HCT116 (cell line): Measurements from ENCODE around the gene TNFAIP8. TPM values are rescaled to one million over a fixed set of nuclear protein-coding genes. Genes with fewer than 3 reads are reported as not detected.
"Not testable (repeated sequence)": the region's sequence is repeated elsewhere in the genome, so short reads cannot be mapped to it uniquely, and the experiment has no call there.

Experiments used
- ATAC-seq: fragments of 200-7000 bp; cut with Tn5 transposase; 2 replicates; pipeline ENCODE4 v1.9.1; 2020; ENCODE audit warnings: mild to moderate bottlenecking, moderate library complexity
- BruUV-seq: library from RNA; stranded (reverse); fragments of 400-500 nt; replicated peaks from 2 replicates; lab custom pipeline; 2021; lab: Mats Ljungman, UMichigan
- CTCF ChIA-PET: fragments of 300-600 bp; sonication (Branson Sonifier 250); formaldehyde crosslinking; loops from one replicate; lab custom pipeline; 2021; ENCODE audit warnings: antibody characterized with exemption; lab: Charles Lee
- POLR2A ChIA-PET: fragments of 300-600, 350-600 bp; sonication (Branson Sonifier 250); formaldehyde crosslinking; loops from one replicate; lab custom pipeline; 2021; ENCODE audit warnings: antibody characterized with exemption; lab: Charles Lee
- RAD21 ChIA-PET, 2 experiments: fragments of 300-600 bp; sonication (Branson Sonifier 250); formaldehyde crosslinking; loops; one replicate each; lab custom pipeline; 2023; ENCODE audit warnings: low total read pairs in 2 of 2; ENCODE audit not compliant: uncharacterized antibody in 2 of 2, unreplicated experiment in 2 of 2, low non-redundant PET in 1 of 2; lab: Charles Lee
- DNase-seq: peaks from one replicate; pipeline ENCODE4 v3.0.0-alpha.2; 2010; ENCODE audit warnings: low read depth, low spot score
- H2AFZ ChIP-seq: fragments of 200-600 bp; shearing (Covaris generic), sonication (generic); 2 replicates; pipeline ENCODE4 v1.6.1; 2017; ENCODE audit warnings: low read depth, mixed run types, mixed read lengths, antibody characterized with exemption, low read length; ENCODE audit not compliant: poor library complexity, severe bottlenecking
- H3K27ac ChIP-seq: 2 replicates; pipeline ENCODE4 v1.5.1; 2012; ENCODE audit warnings: low read depth, low read length
- H3K27me3 ChIP-seq: fragments of 200-600 bp; sonication (generic); 2 replicates; pipeline ENCODE4 v1.6.1; 2016; ENCODE audit warnings: mixed run types, low read length, mixed read lengths; ENCODE audit not compliant: insufficient read depth
- H3K36me3 ChIP-seq, 2 experiments: fragments of 200-500 bp in 1 of 2; fragments of 200-600 bp in 1 of 2; sonication (Bioruptor generic) in 1 of 2; sonication (generic) in 1 of 2; 2 replicates each; pipeline versions ENCODE4 v1.5.1 to v1.6.1; 2014 to 2016; ENCODE audit warnings: low read length in 2 of 2, inconsistent platforms in 1 of 2, mixed read lengths in 1 of 2, mixed run types in 1 of 2; ENCODE audit not compliant: insufficient read depth in 2 of 2, control insufficient read depth in 1 of 2
- H3K4me1 ChIP-seq, 2 experiments: fragments of 200-600 bp in 1 of 2; sonication (generic) in 1 of 2; 2 replicates each; pipeline versions ENCODE4 v1.5.1 to v1.6.1; 2012 to 2017; ENCODE audit warnings: low read length in 2 of 2, inconsistent platforms in 1 of 2, mild to moderate bottlenecking in 1 of 2, mixed read lengths in 1 of 2, mixed run types in 1 of 2, moderate library complexity in 1 of 2; ENCODE audit not compliant: insufficient read depth in 2 of 2, control insufficient read depth in 1 of 2
- H3K4me2 ChIP-seq: fragments of 200-600 bp; sonication (generic); 2 replicates; pipeline ENCODE4 v1.6.1; 2017; ENCODE audit warnings: mixed run types, low read length, mixed read lengths
- H3K4me3 ChIP-seq, 2 experiments: fragments of 200-600 bp in 1 of 2; sonication (generic) in 1 of 2; replicated peaks in 1 of 2; 2 replicates each; pipeline ENCODE4 v1.5.1; 2011 to 2016; ENCODE audit warnings: low read length in 2 of 2, control low read depth in 1 of 2, low read depth in 1 of 2, mild to moderate bottlenecking in 1 of 2, mixed read lengths in 1 of 2, mixed run types in 1 of 2
- H3K79me2 ChIP-seq: fragments of 200-600 bp; sonication (generic); 2 replicates; pipeline ENCODE4 v1.6.1; 2017; ENCODE audit warnings: mild to moderate bottlenecking, mixed run types, low read length, moderate library complexity, mixed read lengths; ENCODE audit not compliant: insufficient read depth
- H3K9ac ChIP-seq: fragments of 200-600 bp; sonication (generic); 2 replicates; pipeline ENCODE4 v1.6.1; 2016; ENCODE audit warnings: low read length, mixed read lengths
- H3K9me2 ChIP-seq: fragments of 200-600 bp; sonication (generic), shearing (Covaris generic); 2 replicates; pipeline ENCODE4 v1.6.1; 2017; ENCODE audit warnings: mixed run types, mild to moderate bottlenecking, moderate library complexity; ENCODE audit not compliant: insufficient read depth
- H3K9me3 ChIP-seq, 2 experiments: fragments of 200-500 bp in 1 of 2; fragments of 200-600 bp in 1 of 2; sonication (Bioruptor generic) in 1 of 2; sonication (generic) in 1 of 2; 2 replicates each; pipeline ENCODE4 v1.6.1; 2014 to 2017; ENCODE audit warnings: low read length in 2 of 2, mixed read lengths in 2 of 2, inconsistent platforms in 1 of 2, low read depth in 1 of 2, mild to moderate bottlenecking in 1 of 2, mixed run types in 1 of 2, moderate library complexity in 1 of 2; ENCODE audit not compliant: control insufficient read depth in 1 of 2, insufficient read depth in 1 of 2
- H4K20me1 ChIP-seq: fragments of 200-600 bp; sonication (generic), shearing (Covaris generic); 2 replicates; pipeline ENCODE4 v1.6.1; 2017; ENCODE audit warnings: mixed run types, mild to moderate bottlenecking, moderate library complexity; ENCODE audit not compliant: insufficient read depth
- CTCF ChIP-seq, 3 experiments: fragments of 200-600 bp in 1 of 3; sonication (generic) in 1 of 3; IDR thresholded peaks in 2 of 3; conservative IDR thresholded peaks in 1 of 3; 2 replicates each; pipeline ENCODE4 v1.5.1; 2012 to 2017; ENCODE audit warnings: low read depth in 2 of 3, low read length in 2 of 3, antibody characterized with exemption in 1 of 3, borderline replicate concordance in 1 of 3, control low read depth in 1 of 3, mild to moderate bottlenecking in 1 of 3, mixed read lengths in 1 of 3, mixed run types in 1 of 3, moderate library complexity in 1 of 3; ENCODE audit not compliant: insufficient read depth in 1 of 3
- EGR1 ChIP-seq: IDR thresholded peaks from 2 replicates; pipeline ENCODE4 v1.6.1; 2012; ENCODE audit warnings: low read depth
- FOSL1 ChIP-seq: IDR thresholded peaks from 2 replicates; pipeline ENCODE4 v1.6.1; 2012; ENCODE audit warnings: low read depth
- YY1 ChIP-seq: IDR thresholded peaks from 2 replicates; pipeline ENCODE4 v1.6.1; 2011; ENCODE audit warnings: low read length, low read depth, moderate library complexity, mild to moderate bottlenecking; ENCODE audit not compliant: insufficient replicate concordance; ENCODE audit errors: extremely low read depth
- ZFX ChIP-seq: fragments of 450-650 bp; IDR thresholded peaks from 2 replicates; pipeline ENCODE4 v1.6.1; 2017
- intact Hi-C: fragments of 100-400 bp; cut with micrococcal nuclease; formaldehyde crosslinking; loops from 2 replicates; pipeline ENCODE4 v1.10.0; 2022
- total RNA-seq: library from RNA; stranded (reverse); gene quantifications from one replicate; pipeline ENCODE4 v1.2.1, GENCODE V29; 2021; ENCODE audit not compliant: unreplicated experiment

TNFAIP8 gene
- total RNA-seq, 1 experiment from 2014 or later, result 18.4 TPM

GRCh38 chr5:119412279-119413227, 56.7 kb downstream of the TNFAIP8 start:
- BruUV-seq, result no TSS peak
- no peak for TF ChIP-seq ZFX
- no peak for TF ChIP-seq YY1
- no peak for TF ChIP-seq EGR1
- no peak for TF ChIP-seq FOSL1
- TF ChIP-seq CTCF (IDR thresholded peaks at IDR 0.05 in 2 of 3, conservative IDR thresholded peaks at IDR 0.05 in 1 of 3; ENCODE audit: borderline replicate concordance in 1 of 3, insufficient read depth in 1 of 3, low read depth in 2 of 3, low read length in 2 of 3), result no peak
- TF ChIP-seq, all 23 proteins: peak for 0
- H3K79me2 ChIP-seq, result no peaks in the 10 kb centered on the region
- intact Hi-C loops, result loop anchor here (1.0 to 10.0 kb wide), 4 partner anchors 95 to 424 kb away; partner anchors contain the start of gene DTWD2
- ChIA-PET RAD21 (interaction anchor here (0.7 to 1.7 kb wide), 4 partner anchors 45 to 425 kb away, joined by 3 to 5 read pairs (median 4); partner anchors contain the start of gene DTWD2 (in 2 of the 2)), CTCF (interaction anchor here (1.1 to 3.9 kb wide), 9 partner anchors 28 to 456 kb away, joined by 3 to 47 read pairs (median 5); partner anchors contain the start of genes DMXL1, DTWD2 and HSD17B4), POLR2A (interaction anchor here (1.3 kb wide), 1 partner anchor 424 kb away, joined by 5 read pairs; the partner anchor contains the start of gene DTWD2)
- ATAC-seq (no peak; the same call in 1 of the 2 replicates), DNase-seq (no peak)
- no peaks in the 10 kb centered on the region for H3K9me2 ChIP-seq
- peak overlapping the region in 1 of 2 experiments; percentile 52; a peak in 3 of 4 replicates for H3K4me3 ChIP-seq
- peak overlapping the region; percentile 79 for H3K4me2 ChIP-seq
- no peaks in the 10 kb centered on the region for H4K20me1 ChIP-seq
- H3K9me3 ChIP-seq, result no peaks in the 10 kb centered on the region
- no peak overlapping the region for H3K27ac ChIP-seq
- no peaks in the 10 kb centered on the region for H3K36me3 ChIP-seq
- no peak overlapping the region for H3K9ac ChIP-seq
- H3K27me3 ChIP-seq, result no peaks in the 10 kb centered on the region
- H3K4me1 ChIP-seq, result peaks cover 0 to 10% of the 10 kb centered on the region in 2 experiments; a peak in 2 of 4 replicates
- peak overlapping the region; percentile 81 for H2AFZ ChIP-seq

GRCh38 chr5:119414124-119414734, 58.4 kb downstream of the TNFAIP8 start:
- H3K9me3 ChIP-seq, H3K4me1 ChIP-seq, DNase-seq, H3K79me2 ChIP-seq, H3K27ac ChIP-seq, H3K4me2 ChIP-seq, H3K4me3 ChIP-seq, ATAC-seq, RAD21 ChIA-PET, H4K20me1 ChIP-seq, H3K9ac ChIP-seq, H2AFZ ChIP-seq, H3K9me2 ChIP-seq, H3K36me3 ChIP-seq, BruUV-seq, POLR2A ChIA-PET, H3K27me3 ChIP-seq, CTCF ChIA-PET: not testable (repeated sequence)
- intact Hi-C loops, result loop anchor here (5.0 to 10.0 kb wide), 2 partner anchors 97 to 149 kb away; no protein-coding TSS in a partner anchor
